ENCODE data around the gene PCDHB7. TPM values are rescaled to one million over a fixed set of nuclear protein-coding genes. Genes with fewer than 3 reads are reported as not detected.
"Not testable (repeated sequence)": the region's sequence is repeated elsewhere in the genome, so short reads cannot be mapped to it uniquely, and the experiment has no call there.

Gene PCDHB7
- total and polyA plus RNA-seq, 9 donors = 1.4 to 5.1 (median 3.2) TPM

DNA sequence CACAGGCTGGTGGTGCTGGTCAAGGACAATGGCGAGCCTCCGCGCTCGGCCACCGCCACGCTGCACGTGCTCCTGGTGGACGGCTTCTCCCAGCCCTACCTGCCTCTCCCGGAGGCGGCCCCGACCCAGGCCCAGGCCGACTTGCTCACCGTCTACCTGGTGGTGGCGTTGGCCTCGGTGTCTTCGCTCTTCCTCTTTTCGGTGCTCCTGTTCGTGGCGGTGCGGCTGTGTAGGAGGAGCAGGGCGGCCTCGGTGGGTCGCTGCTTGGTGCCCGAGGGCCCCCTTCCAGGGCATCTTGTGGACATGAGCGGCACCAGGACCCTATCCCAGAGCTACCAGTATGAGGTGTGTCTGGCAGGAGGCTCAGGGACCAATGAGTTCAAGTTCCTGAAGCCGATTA lies 43.6 kb downstream of the PCDHB7 start:
- H3K9me3 ChIP-seq = peaks cover 0 to 27% of the 10 kb centered on the region in 2 donors
- H3K4me3 ChIP-seq; intact Hi-C loops (cut with DNase I); H3K4me1 ChIP-seq (ENCODE audit: insufficient read depth); H3K27ac ChIP-seq; H3K27me3 ChIP-seq; H3K36me3 ChIP-seq; DNase-seq: not testable (repeated sequence)
- WGBS, 3 donors = 18 to 34% (median 29%) methylated on average over 18 to 26 of the region's 26 CpGs

DNA sequence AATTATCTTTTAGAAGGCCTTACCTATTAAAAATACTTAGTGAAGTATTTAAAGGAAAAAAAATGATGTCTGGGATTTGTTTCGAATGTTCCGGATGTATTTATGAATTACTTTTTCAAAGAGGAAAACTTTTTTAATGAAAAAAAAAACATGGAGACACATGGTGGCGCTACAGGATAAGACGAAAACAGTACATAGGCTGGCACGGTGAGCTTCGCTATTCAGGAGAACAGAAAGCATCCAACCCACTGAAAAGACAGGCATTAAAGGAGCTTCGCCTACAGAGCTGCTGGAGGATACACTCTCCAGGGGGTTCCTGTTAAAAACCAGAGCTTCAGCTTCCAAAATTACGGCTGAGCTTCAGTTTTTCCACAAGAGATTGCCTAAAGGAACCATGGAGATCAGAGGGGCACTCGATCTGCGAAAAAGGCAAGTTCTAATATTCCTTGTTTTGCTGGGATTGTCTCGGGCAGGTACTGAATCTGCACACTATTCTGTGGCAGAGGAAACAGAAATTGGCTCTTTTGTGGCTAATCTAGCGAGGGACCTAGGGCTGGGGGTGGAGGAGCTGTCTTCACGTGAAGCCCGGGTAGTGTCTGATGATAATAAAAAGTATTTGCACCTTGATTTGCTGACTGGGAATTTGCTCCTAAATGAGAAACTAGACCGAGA lies 50.8 kb downstream of the PCDHB7 start, which contains the start of gene PCDHB14:
PCDHB14 (plus strand) TSS at position 232 of the 672 bp plus-strand sequence; CDS start at position 395, 163 bp downstream.
- H3K4me1 ChIP-seq (ENCODE audit: insufficient read depth) = no peaks in the 10 kb centered on the region
- no peak for DNase-seq
- H3K9me3 ChIP-seq = peaks cover 0 to 19% of the 10 kb centered on the region in 2 donors
- H3K36me3 ChIP-seq = no peaks in the 10 kb centered on the region
- 16 to 28% (median 24%) methylated on average over 15 of the region's 15 CpGs for WGBS, 3 donors
- TF ChIP-seq, protein P1, sequence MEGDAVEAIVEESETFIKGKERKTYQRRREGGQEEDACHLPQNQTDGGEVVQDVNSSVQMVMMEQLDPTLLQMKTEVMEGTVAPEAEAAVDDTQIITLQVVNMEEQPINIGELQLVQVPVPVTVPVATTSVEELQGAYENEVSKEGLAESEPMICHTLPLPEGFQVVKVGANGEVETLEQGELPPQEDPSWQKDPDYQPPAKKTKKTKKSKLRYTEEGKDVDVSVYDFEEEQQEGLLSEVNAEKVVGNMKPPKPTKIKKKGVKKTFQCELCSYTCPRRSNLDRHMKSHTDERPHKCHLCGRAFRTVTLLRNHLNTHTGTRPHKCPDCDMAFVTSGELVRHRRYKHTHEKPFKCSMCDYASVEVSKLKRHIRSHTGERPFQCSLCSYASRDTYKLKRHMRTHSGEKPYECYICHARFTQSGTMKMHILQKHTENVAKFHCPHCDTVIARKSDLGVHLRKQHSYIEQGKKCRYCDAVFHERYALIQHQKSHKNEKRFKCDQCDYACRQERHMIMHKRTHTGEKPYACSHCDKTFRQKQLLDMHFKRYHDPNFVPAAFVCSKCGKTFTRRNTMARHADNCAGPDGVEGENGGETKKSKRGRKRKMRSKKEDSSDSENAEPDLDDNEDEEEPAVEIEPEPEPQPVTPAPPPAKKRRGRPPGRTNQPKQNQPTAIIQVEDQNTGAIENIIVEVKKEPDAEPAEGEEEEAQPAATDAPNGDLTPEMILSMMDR (IDR thresholded peaks at IDR 0.05) = no peak
- TF ChIP-seq POLR2A (IDR thresholded peaks at IDR 0.05) (no peak), EP300 (IDR thresholded peaks at IDR 0.05) (no peak)
- intact Hi-C loops (cut with DNase I) = no loop called here
- peak within 1 kb of the TSS; percentile 22 for H3K4me3 ChIP-seq
- H3K27ac ChIP-seq = no peak within 1 kb of the TSS
- peaks cover 2% of the 10 kb centered on the region for H3K27me3 ChIP-seq

- 15 to 22% (median 16%) methylated on average over 11 to 32 of the region's 40 CpGs for WGBS, 3 donors
- intact Hi-C loops (cut with DNase I); DNase-seq; H3K27ac ChIP-seq; H3K4me1 ChIP-seq (ENCODE audit: insufficient read depth); H3K36me3 ChIP-seq; H3K27me3 ChIP-seq; H3K4me3 ChIP-seq: not testable (repeated sequence)
- H3K9me3 ChIP-seq = peaks cover 0 to 13% of the 10 kb centered on the region in 2 donors
These were observed 52.4 kb downstream of the PCDHB7 start for GRCh38 chr5:141224844-141225243.

DNA sequence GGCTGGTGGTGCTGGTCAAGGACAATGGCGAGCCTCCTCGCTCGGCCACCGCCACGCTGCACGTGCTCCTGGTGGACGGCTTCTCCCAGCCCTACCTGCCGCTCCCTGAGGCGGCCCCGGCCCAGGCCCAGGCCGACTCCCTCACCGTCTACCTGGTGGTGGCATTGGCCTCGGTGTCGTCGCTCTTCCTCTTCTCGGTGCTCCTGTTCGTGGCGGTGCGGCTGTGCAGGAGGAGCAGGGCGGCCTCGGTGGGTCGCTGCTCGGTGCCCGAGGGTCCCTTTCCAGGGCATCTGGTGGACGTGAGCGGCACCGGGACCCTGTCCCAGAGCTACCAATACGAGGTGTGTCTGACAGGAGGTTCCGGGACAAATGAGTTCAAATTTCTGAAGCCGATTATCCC lies 53.0 kb downstream of the PCDHB7 start:
- H3K27me3 ChIP-seq; H3K4me1 ChIP-seq (ENCODE audit: insufficient read depth); H3K4me3 ChIP-seq; H3K27ac ChIP-seq; DNase-seq; intact Hi-C loops (cut with DNase I); H3K36me3 ChIP-seq: not testable (repeated sequence)
- 25 to 40% (median 38%) methylated on average over 22 to 30 of the region's 30 CpGs for WGBS, 3 donors
- peaks cover 0 to 11% of the 10 kb centered on the region in 2 donors for H3K9me3 ChIP-seq

Other genes with a start within 250 kb of the PCDHB7 start
Only the 30 nearest of the 37 such genes appear.
- gene PCDHAC2, start 206.2 kb upstream of the PCDHB7 start, total RNA-seq = 1 to 10 TPM in 2 of 7 donors, under 1 TPM in 5; 0.15 to 2.1 (median 0.72) TPM
- gene PCDHAC2, start 206.2 kb upstream of the PCDHB7 start, polyA plus RNA-seq = 1 to 10 TPM in 1 of 2 donors, under 1 TPM in 1; 0.06 to 1.4 TPM
- gene PCDHB1, start 121.3 kb upstream of the PCDHB7 start, total RNA-seq = under 1 TPM in 2 of 7 donors, not detected in 5; 0.03 to 0.34 TPM
- not detected for gene PCDHB1, start 121.3 kb upstream of the PCDHB7 start, polyA plus RNA-seq
- gene PCDHB2, start 78.0 kb upstream of the PCDHB7 start, total RNA-seq = 1 to 10 TPM; 1.9 to 4.0 (median 3.3) TPM
- 1 to 10 TPM; 1.7 to 2.5 TPM for gene PCDHB2, start 78.0 kb upstream of the PCDHB7 start, polyA plus RNA-seq
- 1 to 10 TPM; 2.5 to 4.1 (median 3.2) TPM for gene PCDHB3, start 72.2 kb upstream of the PCDHB7 start, total RNA-seq
- gene PCDHB3, start 72.2 kb upstream of the PCDHB7 start, polyA plus RNA-seq = 1 to 10 TPM; 1.4 to 2.3 TPM
- gene PCDHB4, start 50.8 kb upstream of the PCDHB7 start, total RNA-seq = 10 to 100 TPM in 1 of 7 donors, 1 to 10 TPM in 6; 2.5 to 12.6 (median 6.9) TPM
- 1 to 10 TPM; 4.2 to 5.0 TPM for gene PCDHB4, start 50.8 kb upstream of the PCDHB7 start, polyA plus RNA-seq
- gene PCDHB5, start 37.4 kb upstream of the PCDHB7 start, total RNA-seq = 10 to 100 TPM in 5 of 7 donors, 1 to 10 TPM in 2; 7.3 to 16.2 (median 12.7) TPM
- 1 to 10 TPM; 7.4 to 8.6 TPM for gene PCDHB5, start 37.4 kb upstream of the PCDHB7 start, polyA plus RNA-seq
- gene PCDHB6, start 22.6 kb upstream of the PCDHB7 start, total RNA-seq = 1 to 10 TPM in 6 of 7 donors, under 1 TPM in 1; 0.34 to 2.4 (median 2.0) TPM
- 1 to 10 TPM; 1.1 TPM for gene PCDHB6, start 22.6 kb upstream of the PCDHB7 start, polyA plus RNA-seq
- 1 to 10 TPM; 1.2 to 5.8 (median 2.9) TPM for gene PCDHB8, start 5.1 kb downstream of the PCDHB7 start, total RNA-seq
- 1 to 10 TPM in 1 of 2 donors, under 1 TPM in 1; 0.42 to 1.2 TPM for gene PCDHB8, start 5.1 kb downstream of the PCDHB7 start, polyA plus RNA-seq
- 10 to 100 TPM in 2 of 7 donors, 1 to 10 TPM in 5; 5.6 to 11.1 (median 6.9) TPM for gene PCDHB16, start 9.7 kb downstream of the PCDHB7 start, total RNA-seq
- 1 to 10 TPM; 3.1 to 4.2 TPM for gene PCDHB16, start 9.7 kb downstream of the PCDHB7 start, polyA plus RNA-seq
- 1 to 10 TPM; 2.0 to 5.4 (median 3.8) TPM for gene PCDHB9, start 14.5 kb downstream of the PCDHB7 start, total RNA-seq
- gene PCDHB9, start 14.5 kb downstream of the PCDHB7 start, polyA plus RNA-seq = 1 to 10 TPM; 1.5 to 3.3 TPM
- 1 to 10 TPM; 2.7 to 5.2 (median 3.1) TPM for gene PCDHB10, start 19.7 kb downstream of the PCDHB7 start, total RNA-seq
- 1 to 10 TPM; 2.9 to 3.4 TPM for gene PCDHB10, start 19.7 kb downstream of the PCDHB7 start, polyA plus RNA-seq
- 1 to 10 TPM; 2.5 to 9.2 (median 6.0) TPM for gene PCDHB11, start 27.0 kb downstream of the PCDHB7 start, total RNA-seq
- 1 to 10 TPM; 1.8 to 3.2 TPM for gene PCDHB11, start 27.0 kb downstream of the PCDHB7 start, polyA plus RNA-seq
- gene PCDHB12, start 36.1 kb downstream of the PCDHB7 start, total RNA-seq = 1 to 10 TPM; 2.8 to 8.8 (median 6.9) TPM
- gene PCDHB12, start 36.1 kb downstream of the PCDHB7 start, polyA plus RNA-seq = 1 to 10 TPM; 2.8 to 2.9 TPM
- 1 to 10 TPM; 3.9 to 5.9 (median 4.5) TPM for gene PCDHB13, start 41.3 kb downstream of the PCDHB7 start, total RNA-seq
- 1 to 10 TPM; 1.3 to 3.1 TPM for gene PCDHB13, start 41.3 kb downstream of the PCDHB7 start, polyA plus RNA-seq
- gene PCDHB14, start 50.7 kb downstream of the PCDHB7 start, total RNA-seq = 1 to 10 TPM; 3.8 to 7.2 (median 5.4) TPM
- 1 to 10 TPM; 3.8 to 4.5 TPM for gene PCDHB14, start 50.7 kb downstream of the PCDHB7 start, polyA plus RNA-seq
- gene PCDHB15, start 72.8 kb downstream of the PCDHB7 start, total RNA-seq = 10 to 100 TPM in 4 of 7 donors, 1 to 10 TPM in 3; 3.4 to 17.0 (median 10.3) TPM
- 1 to 10 TPM; 6.7 to 8.2 TPM for gene PCDHB15, start 72.8 kb downstream of the PCDHB7 start, polyA plus RNA-seq
- 1 to 10 TPM in 1 of 7 donors, under 1 TPM in 3, not detected in 3; 0.40 to 1.4 (median 0.54) TPM for gene SLC25A2, start 131.4 kb downstream of the PCDHB7 start, total RNA-seq
- under 1 TPM in 1 of 2 donors, not detected in 1; 0.10 TPM for gene SLC25A2, start 131.4 kb downstream of the PCDHB7 start, polyA plus RNA-seq
- gene TAF7, start 148.1 kb downstream of the PCDHB7 start, total RNA-seq = 100 to 1,000 TPM in 4 of 7 donors, 10 to 100 TPM in 3; 65.1 to 141 (median 102) TPM
- gene TAF7, start 148.1 kb downstream of the PCDHB7 start, polyA plus RNA-seq = 100 to 1,000 TPM in 1 of 2 donors, 10 to 100 TPM in 1; 96.4 to 136 TPM
- gene PCDHGA1, start 157.9 kb downstream of the PCDHB7 start, total RNA-seq = 1 to 10 TPM in 3 of 7 donors, under 1 TPM in 4; 0.72 to 2.8 (median 1.00) TPM
- under 1 TPM; 0.29 to 0.90 TPM for gene PCDHGA1, start 157.9 kb downstream of the PCDHB7 start, polyA plus RNA-seq
- gene PCDHGA2, start 166.1 kb downstream of the PCDHB7 start, total RNA-seq = 10 to 100 TPM in 5 of 7 donors, 1 to 10 TPM in 2; 7.3 to 13.5 (median 12.0) TPM
- 1 to 10 TPM; 3.0 to 5.4 TPM for gene PCDHGA2, start 166.1 kb downstream of the PCDHB7 start, polyA plus RNA-seq
- gene PCDHGA3, start 171.2 kb downstream of the PCDHB7 start, total RNA-seq = 1 to 10 TPM; 5.3 to 8.6 (median 5.9) TPM
- gene PCDHGA3, start 171.2 kb downstream of the PCDHB7 start, polyA plus RNA-seq = 1 to 10 TPM; 1.9 to 2.9 TPM
- 1 to 10 TPM; 3.7 to 9.3 (median 5.5) TPM for gene PCDHGB1, start 177.5 kb downstream of the PCDHB7 start, total RNA-seq
- gene PCDHGB1, start 177.5 kb downstream of the PCDHB7 start, polyA plus RNA-seq = 1 to 10 TPM; 1.1 to 1.4 TPM
- 1 to 10 TPM; 4.4 to 8.2 (median 6.6) TPM for gene PCDHGA4, start 182.4 kb downstream of the PCDHB7 start, total RNA-seq
- 1 to 10 TPM; 1.2 to 3.8 TPM for gene PCDHGA4, start 182.4 kb downstream of the PCDHB7 start, polyA plus RNA-seq
- 10 to 100 TPM in 2 of 7 donors, 1 to 10 TPM in 5; 4.5 to 11.9 (median 9.3) TPM for gene PCDHGB2, start 187.3 kb downstream of the PCDHB7 start, total RNA-seq
- 1 to 10 TPM; 1.9 to 4.3 TPM for gene PCDHGB2, start 187.3 kb downstream of the PCDHB7 start, polyA plus RNA-seq
- 1 to 10 TPM; 4.5 to 9.5 (median 6.4) TPM for gene PCDHGA5, start 191.5 kb downstream of the PCDHB7 start, total RNA-seq
- gene PCDHGA5, start 191.5 kb downstream of the PCDHB7 start, polyA plus RNA-seq = 1 to 10 TPM; 1.7 to 3.2 TPM
- gene PCDHGB3, start 197.6 kb downstream of the PCDHB7 start, total RNA-seq = 1 to 10 TPM; 4.1 to 8.6 (median 5.6) TPM
- gene PCDHGB3, start 197.6 kb downstream of the PCDHB7 start, polyA plus RNA-seq = 1 to 10 TPM; 1.1 to 2.1 TPM
- 10 to 100 TPM in 3 of 7 donors, 1 to 10 TPM in 4; 6.7 to 14.5 (median 8.7) TPM for gene PCDHGA6, start 201.2 kb downstream of the PCDHB7 start, total RNA-seq
- 1 to 10 TPM; 3.6 to 4.2 TPM for gene PCDHGA6, start 201.2 kb downstream of the PCDHB7 start, polyA plus RNA-seq
- 1 to 10 TPM; 4.2 to 8.6 (median 5.8) TPM for gene PCDHGA7, start 210.1 kb downstream of the PCDHB7 start, total RNA-seq
- gene PCDHGA7, start 210.1 kb downstream of the PCDHB7 start, polyA plus RNA-seq = 1 to 10 TPM; 1.3 to 2.3 TPM
- gene PCDHGB4, start 215.1 kb downstream of the PCDHB7 start, total RNA-seq = 10 to 100 TPM in 1 of 7 donors, 1 to 10 TPM in 6; 6.0 to 12.0 (median 8.8) TPM
- 1 to 10 TPM; 2.1 to 3.1 TPM for gene PCDHGB4, start 215.1 kb downstream of the PCDHB7 start, polyA plus RNA-seq
- 1 to 10 TPM; 2.9 to 7.6 (median 3.8) TPM for gene PCDHGA8, start 220.0 kb downstream of the PCDHB7 start, total RNA-seq
- under 1 TPM; 0.37 to 0.41 TPM for gene PCDHGA8, start 220.0 kb downstream of the PCDHB7 start, polyA plus RNA-seq

Measured in ovary (tissue), 9 donors.